Measurements from ENCODE around the gene PAMR1. TPM values are rescaled to one million over a fixed set of nuclear protein-coding genes. Genes with fewer than 3 reads are reported as not detected.

PAMR1 gene, protein sequence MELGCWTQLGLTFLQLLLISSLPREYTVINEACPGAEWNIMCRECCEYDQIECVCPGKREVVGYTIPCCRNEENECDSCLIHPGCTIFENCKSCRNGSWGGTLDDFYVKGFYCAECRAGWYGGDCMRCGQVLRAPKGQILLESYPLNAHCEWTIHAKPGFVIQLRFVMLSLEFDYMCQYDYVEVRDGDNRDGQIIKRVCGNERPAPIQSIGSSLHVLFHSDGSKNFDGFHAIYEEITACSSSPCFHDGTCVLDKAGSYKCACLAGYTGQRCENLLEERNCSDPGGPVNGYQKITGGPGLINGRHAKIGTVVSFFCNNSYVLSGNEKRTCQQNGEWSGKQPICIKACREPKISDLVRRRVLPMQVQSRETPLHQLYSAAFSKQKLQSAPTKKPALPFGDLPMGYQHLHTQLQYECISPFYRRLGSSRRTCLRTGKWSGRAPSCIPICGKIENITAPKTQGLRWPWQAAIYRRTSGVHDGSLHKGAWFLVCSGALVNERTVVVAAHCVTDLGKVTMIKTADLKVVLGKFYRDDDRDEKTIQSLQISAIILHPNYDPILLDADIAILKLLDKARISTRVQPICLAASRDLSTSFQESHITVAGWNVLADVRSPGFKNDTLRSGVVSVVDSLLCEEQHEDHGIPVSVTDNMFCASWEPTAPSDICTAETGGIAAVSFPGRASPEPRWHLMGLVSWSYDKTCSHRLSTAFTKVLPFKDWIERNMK
- total RNA-seq (2014; rRNA removed; shearing (Covaris generic)) (141 and 151 TPM in 2 replicates), polyA plus RNA-seq (2016; fragmentation: Nextera tagmentation; extraction: Ambion mirVana) (119 and 120 TPM in 2 replicates)

DNA sequence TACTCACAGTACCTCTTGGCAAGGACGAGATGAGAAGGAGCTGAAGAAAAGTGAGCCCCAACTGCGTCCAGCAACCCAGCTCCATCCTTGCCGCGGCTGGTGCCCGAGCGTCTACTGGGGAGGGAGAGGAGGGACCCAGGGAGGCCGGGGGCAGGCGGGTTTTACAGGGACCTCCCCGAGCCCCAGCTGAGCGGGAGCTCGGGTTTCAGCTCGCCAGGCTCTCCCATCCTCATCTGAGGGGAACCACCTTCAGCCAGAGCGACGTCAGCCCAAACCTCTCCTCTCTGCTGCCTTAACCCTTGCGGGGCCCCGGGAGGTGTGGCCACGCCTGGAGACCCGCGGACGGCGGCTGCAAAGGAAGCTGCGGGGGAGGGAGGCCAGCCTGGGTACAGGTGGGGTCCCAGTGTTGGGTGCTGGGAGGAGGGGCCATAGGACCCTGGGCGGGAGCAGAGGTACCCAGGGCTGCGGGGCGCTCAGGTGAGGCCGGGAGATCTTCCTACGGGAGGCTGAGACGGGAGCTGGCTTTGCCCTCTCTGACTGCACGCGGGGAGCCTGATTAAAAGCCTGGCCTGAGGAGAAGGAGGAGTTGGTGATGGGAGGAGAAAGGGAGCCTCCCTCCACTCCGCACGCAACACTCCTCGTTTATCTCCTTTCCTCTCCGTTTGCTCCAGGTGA lies at the start of gene PAMR1:
TSS of gene PAMR1 (minus strand) at position 116 of the 675 bp plus-strand sequence. CDS start at position 85, 31 bp downstream.
- peak within 1 kb of the TSS; percentile 79 for H2AFZ ChIP-seq
- H3K36me3 ChIP-seq (ENCODE audit: low read depth): no peaks in the 10 kb centered on the region
- in situ Hi-C loops (cut with MboI): no loop called here
- no peaks in the 10 kb centered on the region for H4K20me1 ChIP-seq (ENCODE audit: insufficient read depth)
- peak; percentile 90 for DNase-seq
- peaks cover 46% of the 10 kb centered on the region for H3K4me1 ChIP-seq (ENCODE audit: insufficient read depth)
- H3K27ac ChIP-seq: peak within 1 kb of the TSS; percentile 64
- peak within 1 kb of the TSS; percentile 82 for H3K4me3 ChIP-seq
- H3K9ac ChIP-seq: peak within 1 kb of the TSS; percentile 85
- no peaks in the 10 kb centered on the region for H3K9me2 ChIP-seq (ENCODE audit: insufficient read depth)
- H3K9me3 ChIP-seq (ENCODE audit: low read depth): no peaks in the 10 kb centered on the region
- H3F3A ChIP-seq (ENCODE audit: insufficient read depth): peaks cover 46% of the 10 kb centered on the region
- WGBS, 2 experiments (ENCODE audit: low coverage in 1 of 2, low lambda C conversion rate in 2 of 2, missing lambda C conversion rate in 2 of 2): 3 to 4% methylated on average over 28 to 34 of the region's 34 CpGs
- H3K79me2 ChIP-seq (ENCODE audit: insufficient read depth): peaks cover 37% of the 10 kb centered on the region
- TF ChIP-seq EZH2 (IDR thresholded peaks at IDR 0.05; ENCODE audit: insufficient read depth, poor library complexity, severe bottlenecking): no peak
- TF ChIP-seq EZH2phosphoT487 (IDR thresholded peaks at IDR 0.05; ENCODE audit: insufficient read depth, low read depth): no peak
- no peaks in the 10 kb centered on the region for H3K27me3 ChIP-seq (replicated peaks; ENCODE audit: insufficient read depth)
- H3K4me2 ChIP-seq (ENCODE audit: unreplicated experiment): peak within 1 kb of the TSS; percentile 90

DNA sequence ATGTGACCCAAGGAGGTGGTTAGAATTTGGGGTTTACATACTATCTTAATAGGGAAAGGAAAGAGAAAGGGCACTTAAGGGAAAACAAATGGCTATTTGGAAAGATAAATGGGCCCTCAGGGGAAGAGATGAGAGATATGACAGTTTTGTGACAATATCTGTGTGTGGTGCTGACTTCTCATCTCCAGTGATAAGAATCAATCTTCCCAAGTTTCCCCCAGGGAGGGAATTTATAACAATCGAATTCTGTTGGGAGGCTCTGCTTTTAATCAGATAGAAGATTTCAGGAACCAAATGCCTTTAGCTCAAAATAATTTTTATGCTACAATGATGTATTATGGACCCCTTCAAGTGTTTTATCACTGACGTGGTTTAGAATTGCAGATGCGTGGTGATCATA lies 46.3 kb upstream of the PAMR1 start:
- no peak overlapping the region for H3K4me2 ChIP-seq (ENCODE audit: unreplicated experiment)
- TF ChIP-seq EZH2 (IDR thresholded peaks at IDR 0.05; ENCODE audit: insufficient read depth, poor library complexity, severe bottlenecking) (no peak), EZH2phosphoT487 (IDR thresholded peaks at IDR 0.05; ENCODE audit: insufficient read depth, low read depth) (no peak)
- no peaks in the 10 kb centered on the region for H3K36me3 ChIP-seq (ENCODE audit: low read depth)
- H3K27ac ChIP-seq: no peak overlapping the region
- H3K27me3 ChIP-seq (replicated peaks; ENCODE audit: insufficient read depth): no peaks in the 10 kb centered on the region
- DNase-seq: no peak
- no peaks in the 10 kb centered on the region for H4K20me1 ChIP-seq (ENCODE audit: insufficient read depth)
- H3K4me1 ChIP-seq (ENCODE audit: insufficient read depth): peaks cover 11% of the 10 kb centered on the region
- no peaks in the 10 kb centered on the region for H3K9me2 ChIP-seq (ENCODE audit: insufficient read depth)
- H2AFZ ChIP-seq: no peak overlapping the region
- WGBS, 2 experiments (ENCODE audit: low coverage in 1 of 2, low lambda C conversion rate in 2 of 2, missing lambda C conversion rate in 2 of 2): 64% methylated on average over 3 of the region's 3 CpGs
- no peaks in the 10 kb centered on the region for H3K79me2 ChIP-seq (ENCODE audit: insufficient read depth)
- in situ Hi-C loops (cut with MboI): no loop called here
- no peak overlapping the region for H3K9ac ChIP-seq
- H3F3A ChIP-seq (ENCODE audit: insufficient read depth): peaks cover 5% of the 10 kb centered on the region; the same call in 1 of the 2 replicates
- no peaks in the 10 kb centered on the region for H3K9me3 ChIP-seq (ENCODE audit: low read depth)
- no peak overlapping the region for H3K4me3 ChIP-seq

- in situ Hi-C loops (cut with MboI): no loop called here
Measured at GRCh38 chr11:35567737-35568465, 42.5 kb upstream of the PAMR1 start.

More at GRCh38 chr11:35567737-35568465, 42.5 kb upstream of the PAMR1 start:
- no peaks in the 10 kb centered on the region for H3K27me3 ChIP-seq (replicated peaks; ENCODE audit: insufficient read depth)
- H3K4me3 ChIP-seq: no peak overlapping the region
- H3K4me1 ChIP-seq (ENCODE audit: insufficient read depth): peaks cover 28% of the 10 kb centered on the region
- no peak for DNase-seq
- H3K9me3 ChIP-seq (ENCODE audit: low read depth): no peaks in the 10 kb centered on the region
- H3F3A ChIP-seq (ENCODE audit: insufficient read depth): peaks cover 8% of the 10 kb centered on the region; the same call in 1 of the 2 replicates
- H3K79me2 ChIP-seq (ENCODE audit: insufficient read depth): no peaks in the 10 kb centered on the region
- H2AFZ ChIP-seq: no peak overlapping the region
- H4K20me1 ChIP-seq (ENCODE audit: insufficient read depth): no peaks in the 10 kb centered on the region
- H3K36me3 ChIP-seq (ENCODE audit: low read depth): no peaks in the 10 kb centered on the region
- no peak overlapping the region for H3K9ac ChIP-seq
- no peak overlapping the region for H3K27ac ChIP-seq
- 77 to 94% methylated on average over 1 of the region's 1 CpG for WGBS, 2 experiments (ENCODE audit: low coverage in 1 of 2, low lambda C conversion rate in 2 of 2, missing lambda C conversion rate in 2 of 2)
- no peak for TF ChIP-seq EZH2 (IDR thresholded peaks at IDR 0.05; ENCODE audit: insufficient read depth, poor library complexity, severe bottlenecking)
- TF ChIP-seq EZH2phosphoT487 (IDR thresholded peaks at IDR 0.05; ENCODE audit: insufficient read depth, low read depth): no peak
- H3K9me2 ChIP-seq (ENCODE audit: insufficient read depth): no peaks in the 10 kb centered on the region
- H3K4me2 ChIP-seq (ENCODE audit: unreplicated experiment): no peak overlapping the region
